HG03354 (cell line): ENCODE results near the gene DYNC2I2.
"Not testable (repeated sequence)": the region's sequence is repeated elsewhere in the genome, so short reads cannot be mapped to it uniquely, and the experiment has no call there.

Source experiments
- ATAC-seq: cut with Tn5 transposase; IDR thresholded peaks from one replicate; pipeline ENCODE4 v1.9.1; 2021; ENCODE audit warnings: mild to moderate bottlenecking; ENCODE audit not compliant: unreplicated experiment, poor library complexity, severe bottlenecking

Gene DYNC2I2

DNA sequence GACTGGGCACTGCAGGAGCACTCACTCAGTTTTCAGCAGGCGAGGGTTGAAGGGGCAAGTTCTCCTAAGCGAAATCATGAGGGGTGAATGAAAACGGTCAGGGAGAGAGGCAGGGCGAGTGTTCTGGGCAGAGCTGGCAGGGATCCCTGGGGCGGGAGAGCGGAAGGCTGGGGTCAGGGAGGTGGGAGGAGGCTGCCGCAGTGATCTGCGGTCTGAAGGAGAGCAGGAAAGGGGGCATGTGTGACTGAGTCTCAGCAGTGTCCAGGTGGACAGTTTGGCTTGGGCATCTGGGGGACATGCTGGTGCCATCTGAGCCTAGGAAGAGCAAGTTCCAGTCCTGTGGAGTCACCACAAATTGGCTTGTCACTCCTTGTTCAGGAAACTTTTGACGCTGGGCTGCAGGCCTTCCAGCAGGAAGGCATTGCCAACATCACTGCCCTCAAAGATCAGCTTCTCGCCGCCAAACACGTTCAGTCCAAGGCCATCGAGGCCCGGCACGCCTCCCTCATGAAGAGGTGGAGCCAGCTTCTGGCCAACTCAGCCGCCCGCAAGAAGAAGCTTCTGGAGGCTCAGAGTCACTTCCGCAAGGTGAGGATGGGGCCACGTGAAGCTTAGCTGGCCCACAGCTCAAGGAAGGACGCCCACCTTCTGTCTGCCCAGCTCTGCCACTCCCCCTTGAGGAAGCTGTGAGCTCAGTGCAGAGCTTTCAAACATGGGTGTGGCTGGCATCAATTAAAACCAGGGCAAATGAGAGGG lies 31.1 kb downstream of the DYNC2I2 start:
- ATAC-seq: no peak

DNA sequence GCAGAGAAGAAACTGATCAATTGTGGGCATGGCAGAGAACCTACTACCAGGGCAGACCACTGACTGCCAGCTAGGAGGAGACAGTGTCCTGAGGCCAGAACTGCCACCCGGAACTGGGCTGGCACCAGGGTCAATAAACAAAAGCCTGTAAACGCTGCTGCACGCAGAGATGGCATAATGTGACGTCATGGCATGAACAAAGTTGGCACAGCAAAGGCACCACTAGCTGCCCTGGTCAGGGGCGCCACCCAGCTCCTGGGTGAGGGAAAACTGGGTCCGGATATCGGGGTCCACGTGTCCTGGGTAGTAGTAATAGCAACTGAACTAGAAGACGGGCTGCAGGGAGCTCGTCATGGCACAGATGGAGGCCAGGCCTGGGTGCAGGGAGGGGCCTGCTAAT lies 32.1 kb downstream of the DYNC2I2 start:
- ATAC-seq: no peak

DNA sequence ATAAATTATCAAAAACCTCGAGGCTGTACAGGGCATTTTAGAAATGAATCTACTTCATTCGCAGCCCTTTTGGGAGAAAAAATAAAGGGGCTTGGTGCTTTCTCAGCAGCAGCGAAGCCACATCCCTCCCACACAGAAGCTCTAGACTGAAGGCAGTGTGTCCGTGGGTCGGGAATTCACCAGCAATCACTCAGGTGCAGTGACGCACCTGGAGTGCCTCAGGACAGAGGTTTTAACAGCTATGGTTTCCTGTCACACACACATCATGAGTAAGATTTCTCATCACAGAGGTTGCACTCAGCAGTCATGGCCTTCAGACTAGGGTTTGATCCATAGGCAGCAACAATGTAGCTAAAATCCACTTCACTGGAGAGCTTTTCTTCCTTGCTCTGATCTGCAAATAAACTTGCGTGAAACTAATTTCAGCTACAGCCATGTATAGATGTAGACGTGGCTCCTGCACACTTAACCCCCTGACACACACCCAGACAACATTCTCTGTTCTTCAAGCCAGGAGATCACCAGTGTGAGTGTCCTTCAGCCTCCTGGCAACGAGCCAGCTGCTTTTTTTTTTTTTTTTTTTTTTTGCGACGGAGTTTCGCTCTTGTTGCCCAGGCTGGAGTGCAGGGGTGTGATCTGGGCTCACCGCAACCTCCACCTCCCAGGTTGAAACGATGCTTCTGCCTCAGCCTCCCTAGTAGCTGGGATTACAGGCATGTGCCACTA lies 34.8 kb downstream of the DYNC2I2 start:
- ATAC-seq: no peak

DNA sequence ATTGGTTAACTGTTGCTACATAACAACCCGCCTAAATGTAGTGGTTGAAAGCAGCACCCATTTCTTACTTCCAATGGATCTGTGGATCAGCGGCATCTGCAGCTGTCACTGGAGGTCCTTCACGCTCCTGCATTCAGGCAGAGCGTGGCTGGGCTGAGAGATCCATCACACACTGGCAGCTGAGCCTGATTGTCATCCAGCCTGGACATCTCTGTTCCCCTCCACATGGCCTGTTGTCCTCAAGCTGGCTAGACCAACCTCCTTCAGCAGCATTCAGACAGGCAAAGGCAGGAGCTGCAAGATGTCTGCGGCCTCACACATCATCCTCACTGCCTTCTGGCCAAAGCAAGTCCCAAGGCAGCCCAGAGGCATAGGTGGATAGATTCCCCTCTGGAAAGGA lies 36.9 kb downstream of the DYNC2I2 start:
- ATAC-seq: no peak

DNA sequence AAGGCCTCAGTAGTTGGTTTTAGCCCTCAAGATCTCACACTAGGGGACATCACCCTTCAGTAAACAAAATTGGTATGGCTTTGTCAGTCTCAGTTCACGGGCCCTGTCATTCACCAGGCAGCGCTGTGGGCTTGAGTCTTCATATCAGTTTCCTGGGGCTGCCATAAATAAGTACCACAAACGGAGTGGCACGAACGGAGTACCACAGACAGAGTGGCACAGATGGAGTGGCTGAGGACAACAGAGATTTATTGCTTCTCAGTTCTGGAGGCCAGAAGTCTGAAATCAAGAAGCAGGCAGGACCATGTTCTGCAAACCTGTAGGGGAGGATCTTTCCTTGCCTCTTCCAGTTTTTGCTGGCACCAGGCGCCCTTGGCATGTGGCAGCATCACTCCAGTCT lies 37.5 kb downstream of the DYNC2I2 start:
- no peak for ATAC-seq

DNA sequence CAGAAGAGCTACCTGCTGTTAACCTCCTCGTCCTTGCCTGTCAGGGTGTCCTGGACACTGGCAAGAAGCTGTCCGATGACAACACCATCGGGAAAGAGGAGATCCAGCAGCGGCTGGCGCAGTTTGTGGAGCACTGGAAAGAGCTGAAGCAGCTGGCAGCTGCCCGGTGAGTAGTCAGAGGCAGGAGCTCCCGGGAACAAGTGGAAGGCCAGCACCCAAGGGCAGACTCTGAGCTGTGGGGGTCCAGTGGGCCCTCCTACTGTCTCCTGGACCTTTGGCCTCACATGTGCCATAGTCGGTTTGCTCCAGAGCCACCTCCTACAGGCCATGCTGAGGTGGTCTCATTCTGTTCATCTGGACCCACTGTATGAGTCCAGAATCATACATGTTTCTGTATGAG lies 38.7 kb downstream of the DYNC2I2 start:
- no peak for ATAC-seq

DNA sequence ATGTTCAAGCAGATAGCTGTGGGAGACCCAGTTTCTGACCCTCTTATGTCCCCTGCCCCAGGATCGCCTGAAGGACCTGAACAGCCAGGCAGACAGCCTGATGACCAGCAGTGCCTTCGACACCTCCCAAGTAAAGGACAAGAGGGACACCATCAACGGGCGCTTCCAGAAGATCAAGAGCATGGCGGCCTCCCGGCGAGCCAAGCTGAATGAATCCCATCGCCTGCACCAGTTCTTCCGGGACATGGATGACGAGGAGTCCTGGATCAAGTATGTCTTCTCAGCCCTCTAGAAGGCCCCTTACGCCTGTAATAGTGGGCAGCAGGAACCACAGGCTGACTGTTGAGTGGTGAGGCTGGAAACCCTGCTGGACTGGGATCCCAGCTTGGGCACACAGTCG lies 41.1 kb downstream of the DYNC2I2 start:
- no peak for ATAC-seq

DNA sequence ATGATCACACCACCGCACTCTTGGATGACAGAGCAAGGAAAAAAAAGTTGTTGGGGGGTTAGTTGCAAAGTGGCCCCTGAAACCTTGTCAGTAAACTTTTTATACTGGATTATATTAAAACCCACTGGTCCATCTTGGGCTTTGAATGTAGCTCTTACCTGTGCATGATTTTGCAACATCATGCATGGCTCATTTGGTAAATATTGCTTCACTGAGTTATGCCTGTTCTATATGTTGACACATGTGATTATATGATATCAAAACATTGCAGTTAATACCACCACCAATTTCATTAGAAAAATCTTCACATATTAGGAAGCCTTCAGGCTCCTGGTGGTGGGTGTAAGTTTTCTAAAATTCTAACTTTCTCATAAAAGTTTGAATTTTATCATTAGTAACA lies 41.9 kb downstream of the DYNC2I2 start:
- ATAC-seq: no peak

DNA sequence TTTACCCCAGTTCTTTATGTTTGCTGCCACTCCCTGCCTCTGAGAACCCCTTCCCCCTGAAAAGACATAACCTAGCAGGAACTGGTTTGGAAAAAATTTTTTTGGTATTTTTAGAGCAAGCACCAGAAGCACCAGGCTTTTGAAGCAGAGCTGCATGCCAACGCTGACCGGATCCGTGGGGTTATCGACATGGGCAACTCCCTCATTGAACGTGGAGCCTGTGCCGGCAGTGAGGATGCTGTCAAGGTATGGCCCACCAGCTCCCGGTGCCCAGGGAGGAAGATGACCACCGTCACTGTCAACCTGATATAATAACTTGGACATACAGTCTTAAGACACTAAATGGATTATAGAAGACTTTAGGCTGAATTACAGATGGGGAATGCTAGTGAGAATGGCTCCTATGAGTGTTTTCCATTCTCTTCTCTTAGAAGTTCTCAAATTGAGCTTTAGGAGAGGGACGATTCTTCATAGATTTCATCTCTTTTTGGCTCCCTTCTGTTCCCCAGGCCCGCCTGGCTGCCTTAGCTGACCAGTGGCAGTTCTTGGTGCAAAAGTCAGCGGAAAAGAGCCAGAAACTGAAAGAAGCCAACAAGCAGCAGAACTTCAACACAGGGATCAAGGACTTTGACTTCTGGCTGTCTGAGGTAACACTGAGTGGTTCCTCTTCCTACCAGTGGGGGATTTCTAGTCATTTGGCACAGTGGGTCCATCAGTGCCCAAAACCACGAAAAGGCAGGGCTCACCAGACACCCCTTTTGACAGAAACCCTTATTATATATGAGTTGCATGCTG lies 44.9 kb downstream of the DYNC2I2 start:
- no peak for ATAC-seq

DNA sequence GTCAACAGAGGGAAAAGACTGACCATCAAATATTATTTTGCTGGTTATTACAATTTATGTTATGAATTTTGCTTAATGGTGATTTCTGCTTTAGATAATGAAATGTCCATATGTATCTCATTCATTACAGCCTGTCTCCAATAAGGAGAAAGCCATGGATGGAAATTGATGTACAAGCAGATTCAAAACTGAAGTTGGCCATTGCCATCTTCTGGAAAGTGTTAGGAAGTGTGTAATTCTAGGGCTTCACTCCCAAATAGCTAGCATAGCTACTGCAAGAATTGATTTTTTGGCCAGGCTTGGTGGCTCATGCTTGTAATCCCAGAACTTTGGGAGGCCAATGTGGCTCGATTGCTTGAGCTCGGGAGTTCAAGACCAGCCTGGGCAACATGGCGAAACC lies 45.8 kb downstream of the DYNC2I2 start:
- ATAC-seq: no peak

DNA sequence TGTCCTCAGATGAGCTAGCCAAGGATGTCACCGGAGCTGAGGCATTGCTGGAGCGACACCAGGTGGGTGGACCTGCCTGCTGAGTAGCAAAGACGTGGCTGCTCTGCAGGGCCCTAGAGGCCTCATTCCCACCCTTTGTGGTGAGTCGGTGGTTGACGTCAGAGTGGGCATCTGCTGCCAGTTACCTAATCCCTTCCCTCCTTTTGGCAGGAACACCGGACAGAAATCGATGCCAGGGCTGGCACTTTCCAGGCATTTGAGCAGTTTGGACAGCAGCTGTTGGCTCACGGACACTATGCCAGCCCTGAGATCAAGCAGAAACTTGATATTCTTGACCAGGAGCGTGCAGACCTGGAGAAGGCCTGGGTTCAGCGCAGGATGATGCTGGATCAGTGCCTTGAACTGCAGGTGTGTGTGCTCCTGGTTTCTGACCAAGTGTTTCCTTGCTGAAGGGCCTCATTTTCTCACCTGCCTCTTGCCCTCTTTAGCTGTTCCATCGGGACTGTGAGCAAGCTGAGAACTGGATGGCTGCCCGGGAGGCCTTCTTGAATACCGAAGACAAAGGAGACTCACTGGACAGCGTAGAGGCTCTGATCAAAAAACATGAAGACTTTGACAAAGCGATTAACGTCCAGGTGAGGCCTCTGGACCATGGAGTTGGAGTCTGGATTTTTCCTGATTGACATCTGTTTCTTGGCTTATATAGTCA lies 48.9 kb downstream of the DYNC2I2 start:
- ATAC-seq: no peak

DNA sequence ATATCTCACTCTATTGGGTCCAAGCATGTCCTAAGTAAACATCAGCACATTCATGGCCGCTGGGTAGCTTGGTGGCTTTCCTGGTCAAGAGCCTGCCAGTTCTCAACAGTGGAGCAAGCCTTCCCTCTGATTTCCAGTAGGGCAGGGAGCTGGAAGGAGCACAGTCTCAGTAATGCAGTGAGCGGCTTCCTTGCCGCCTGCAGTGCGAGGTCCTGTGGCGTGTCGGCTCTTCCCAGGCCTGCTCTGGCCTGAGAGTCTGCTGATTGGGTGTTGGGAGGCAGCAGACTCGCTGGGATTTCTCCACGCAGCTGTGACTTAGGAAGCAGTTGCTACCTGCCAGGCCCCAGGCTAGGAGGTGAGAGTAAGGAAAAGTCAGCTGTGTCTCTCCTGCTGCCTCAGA lies 53.0 kb downstream of the DYNC2I2 start:
- no peak for ATAC-seq

DNA sequence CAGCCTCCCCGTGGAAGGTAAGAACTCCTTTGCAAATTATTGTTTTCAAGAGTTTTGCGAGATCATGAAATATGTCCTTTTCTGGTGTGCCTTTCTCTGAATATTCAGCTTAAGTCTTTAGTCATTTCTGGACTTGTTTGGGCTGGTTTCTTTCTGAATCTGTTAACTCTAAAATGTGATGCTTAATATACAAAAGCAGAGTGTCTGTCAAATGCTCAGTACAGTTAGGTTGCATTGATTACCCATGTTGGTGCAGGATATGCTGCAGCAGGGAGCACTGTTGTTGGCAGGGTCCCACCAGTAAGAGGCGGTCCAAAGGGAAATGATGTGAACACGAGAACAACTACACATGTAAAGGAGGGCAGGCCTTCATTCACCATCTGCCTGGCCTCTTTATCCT lies 56.5 kb downstream of the DYNC2I2 start:
- ATAC-seq: no peak

DNA sequence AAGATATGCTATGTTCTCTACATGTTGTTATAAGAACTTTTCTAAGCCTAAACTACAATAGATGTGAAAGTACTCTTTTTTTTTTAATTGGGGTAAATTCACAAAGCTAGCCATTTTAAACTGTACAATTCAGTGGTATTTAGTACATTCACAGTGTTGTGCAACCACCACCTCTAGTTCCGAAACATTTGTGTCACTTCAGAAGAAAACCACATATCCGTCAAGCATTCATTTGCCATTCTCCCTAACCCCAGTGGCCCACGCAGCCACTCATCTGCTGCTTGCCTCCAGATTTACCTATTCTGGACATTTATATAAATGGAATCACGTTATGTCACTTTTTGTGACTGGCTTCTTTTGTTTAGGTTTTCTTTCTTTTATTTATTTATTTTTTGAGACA lies 61.2 kb downstream of the DYNC2I2 start:
- no peak for ATAC-seq

DNA sequence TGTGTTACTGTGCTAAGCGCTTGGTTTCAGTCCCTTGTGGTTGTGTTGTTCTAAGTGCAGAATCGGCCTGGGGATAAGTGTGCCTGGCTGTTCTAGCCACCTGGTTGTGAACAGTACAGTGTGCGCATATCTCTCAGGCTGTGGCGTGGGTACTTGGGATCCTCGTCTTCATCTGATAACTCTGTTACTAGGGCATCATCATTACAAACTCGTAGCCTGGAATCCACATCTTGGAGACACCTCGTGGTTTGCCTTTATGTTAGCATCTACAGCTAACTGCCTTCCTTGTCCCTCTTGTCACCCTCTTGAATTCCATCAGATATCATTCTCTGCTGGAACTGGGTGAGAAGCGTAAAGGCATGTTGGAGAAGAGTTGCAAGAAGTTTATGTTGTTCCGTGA lies 62.8 kb downstream of the DYNC2I2 start:
- ATAC-seq: no peak

DNA sequence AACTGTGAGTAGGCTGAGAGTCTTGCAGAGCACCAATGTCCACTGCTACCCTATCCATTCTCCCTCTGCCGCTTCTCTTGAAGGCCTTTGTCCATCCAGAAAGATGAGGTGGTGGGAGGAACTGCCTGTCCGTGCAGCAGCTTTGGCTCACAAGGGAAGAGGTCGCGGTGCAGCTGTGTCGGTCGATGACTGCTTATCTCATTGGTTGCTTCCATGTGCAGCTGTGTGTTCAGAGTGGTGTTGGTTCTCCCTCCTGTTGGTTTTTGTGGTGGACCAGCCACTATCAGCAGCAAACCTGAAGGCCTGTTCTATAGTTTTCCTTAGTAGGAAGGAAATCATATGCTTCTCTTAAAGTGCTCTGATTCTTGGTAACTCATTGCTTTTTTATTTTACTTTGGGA lies 63.6 kb downstream of the DYNC2I2 start:
- no peak for ATAC-seq

DNA sequence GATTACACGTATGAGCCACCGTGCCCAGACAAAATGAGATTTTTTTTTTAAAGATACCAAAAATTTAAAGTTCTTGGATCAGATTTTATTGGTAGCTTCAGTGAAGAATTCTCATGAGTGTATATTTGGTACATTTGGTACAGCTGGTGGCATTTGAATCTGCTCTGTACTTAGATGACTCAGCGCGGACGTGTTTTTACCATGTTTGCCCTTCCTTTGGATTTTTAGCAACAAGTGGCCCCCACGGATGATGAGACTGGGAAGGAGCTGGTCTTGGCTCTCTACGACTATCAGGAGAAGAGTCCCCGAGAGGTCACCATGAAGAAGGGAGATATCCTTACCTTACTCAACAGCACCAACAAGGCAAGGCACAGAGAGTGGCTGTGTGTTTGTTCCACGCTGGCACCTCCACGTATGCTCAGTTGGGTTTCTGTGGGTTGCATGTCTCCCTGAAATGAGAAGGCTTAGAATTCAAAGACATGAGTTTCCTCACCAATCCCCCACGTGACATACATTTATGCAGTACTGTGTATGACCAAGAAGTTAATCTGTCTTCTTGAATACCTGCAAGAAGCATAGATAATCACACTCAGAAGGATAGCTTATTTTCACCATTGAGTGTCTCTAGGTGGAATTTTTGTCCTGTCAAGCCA lies 67.9 kb downstream of the DYNC2I2 start:
- ATAC-seq: no peak

DNA sequence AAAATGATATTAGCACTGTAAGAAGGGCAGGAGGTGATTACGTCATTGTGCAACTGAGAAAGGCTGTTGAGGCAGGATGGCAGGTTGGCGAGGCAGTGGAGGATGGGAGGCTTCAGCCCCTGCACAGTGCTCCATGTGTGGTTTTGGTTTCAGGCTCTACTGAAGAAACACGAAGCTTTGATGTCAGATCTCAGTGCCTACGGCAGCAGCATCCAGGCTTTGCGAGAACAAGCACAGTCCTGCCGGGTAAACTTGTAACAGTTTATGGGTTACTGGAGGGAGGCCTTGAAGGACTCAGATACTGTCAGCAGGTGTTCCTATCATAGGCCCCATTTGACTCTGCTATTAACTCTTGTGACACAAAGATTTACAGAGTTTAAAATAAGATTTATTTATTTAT lies 69.2 kb downstream of the DYNC2I2 start:
- ATAC-seq: no peak

DNA sequence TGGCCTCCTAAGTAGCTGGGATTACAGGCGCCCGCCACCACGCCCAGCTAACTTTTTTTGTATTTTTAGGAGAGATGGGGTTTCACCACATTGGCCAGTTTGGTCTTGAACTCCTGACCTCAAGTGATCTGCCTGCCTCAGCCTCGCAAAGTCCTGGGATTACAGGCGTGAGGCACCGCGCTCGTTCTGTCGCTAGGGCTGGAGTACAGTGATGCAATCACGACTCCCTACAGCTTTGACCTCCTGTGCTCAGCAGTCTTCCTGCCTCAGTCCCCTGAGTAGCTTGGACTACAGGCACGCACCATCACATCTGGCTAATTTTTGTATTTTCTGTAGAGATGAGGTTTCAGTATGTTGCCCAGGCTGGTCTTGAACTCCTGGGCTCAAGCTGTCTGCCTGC lies 69.7 kb downstream of the DYNC2I2 start:
- ATAC-seq: not testable (repeated sequence)

DNA sequence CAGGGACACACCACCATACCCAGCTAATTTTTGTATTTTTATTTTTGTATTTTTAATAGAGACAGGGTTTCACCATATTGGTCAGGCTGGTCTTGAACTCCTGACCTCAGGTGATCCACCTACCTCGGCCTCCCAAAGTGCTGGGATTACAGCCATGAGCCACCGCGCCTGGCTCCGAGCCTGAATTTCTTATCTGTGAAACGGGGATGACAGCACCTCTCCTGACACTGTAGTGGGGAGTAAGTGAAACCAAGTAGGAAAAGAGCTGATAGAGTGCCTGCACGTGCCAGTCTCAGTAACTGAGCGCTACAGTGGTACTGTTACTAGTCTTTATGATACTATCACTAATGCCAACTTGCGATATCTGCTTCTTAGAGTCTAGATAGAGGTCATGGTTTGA lies 71.5 kb downstream of the DYNC2I2 start:
- not testable (repeated sequence) for ATAC-seq
